ENCODE measurements around the gene SPRY4.
"Not testable (repeated sequence)": the region's sequence is repeated elsewhere in the genome, so short reads cannot be mapped to it uniquely, and the experiment has no call there.

The SPRY4 gene

DNA sequence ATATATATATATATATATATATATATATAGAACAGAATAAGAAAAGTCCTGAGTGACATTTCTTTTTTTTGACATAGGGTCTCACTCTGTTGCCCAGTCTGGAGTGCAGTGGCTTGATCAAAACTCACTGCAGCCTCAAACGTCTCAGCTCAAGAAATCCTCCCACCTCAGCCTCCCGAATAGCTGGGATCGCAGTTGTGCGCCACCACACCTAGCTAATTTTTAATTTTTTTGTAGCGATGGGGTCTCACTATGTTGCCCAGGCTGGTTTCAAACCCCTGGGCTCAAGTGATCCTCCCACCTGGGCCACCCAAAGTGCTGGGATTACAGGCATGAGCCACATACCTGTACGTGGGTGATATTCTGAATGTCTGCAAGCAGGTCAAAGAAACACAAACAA, 48.3 kb downstream of the SPRY4 start:
- TF ChIP-seq EZH2 (optimal IDR thresholded peaks at IDR 0.05; ENCODE audit: low read depth, low read length) = no peak
- H3F3A ChIP-seq (ENCODE audit: insufficient read depth, low read length) = no peaks in the 10 kb centered on the region
- no peak overlapping the region for H3K4me2 ChIP-seq (ENCODE audit: low read depth, low read length)
- no peaks in the 10 kb centered on the region for H3K79me2 ChIP-seq (ENCODE audit: low read length)
- no peaks in the 10 kb centered on the region for H4K20me1 ChIP-seq (ENCODE audit: insufficient read depth, low read length)
- H3K9me2 ChIP-seq (replicated peaks; ENCODE audit: insufficient read depth, low read length) = no peaks in the 10 kb centered on the region
- H3K36me3 ChIP-seq (replicated peaks; ENCODE audit: insufficient read depth, low read length) = no peaks in the 10 kb centered on the region
- H3K4me1 ChIP-seq (ENCODE audit: low read length) = no peaks in the 10 kb centered on the region
- no peak overlapping the region for H3K27ac ChIP-seq (ENCODE audit: low read length)
- no peak for DNase-seq
- no peak overlapping the region for H3K4me3 ChIP-seq (ENCODE audit: low read length)
- no peaks in the 10 kb centered on the region for H3K27me3 ChIP-seq (replicated peaks; ENCODE audit: insufficient read depth, low read length)
- no peak overlapping the region for H3K9ac ChIP-seq (ENCODE audit: low read length)
- H2AFZ ChIP-seq (ENCODE audit: low read length) = no peak overlapping the region
- H3K9me3 ChIP-seq (replicated peaks; ENCODE audit: insufficient read depth, low read length) = no peaks in the 10 kb centered on the region

DNA sequence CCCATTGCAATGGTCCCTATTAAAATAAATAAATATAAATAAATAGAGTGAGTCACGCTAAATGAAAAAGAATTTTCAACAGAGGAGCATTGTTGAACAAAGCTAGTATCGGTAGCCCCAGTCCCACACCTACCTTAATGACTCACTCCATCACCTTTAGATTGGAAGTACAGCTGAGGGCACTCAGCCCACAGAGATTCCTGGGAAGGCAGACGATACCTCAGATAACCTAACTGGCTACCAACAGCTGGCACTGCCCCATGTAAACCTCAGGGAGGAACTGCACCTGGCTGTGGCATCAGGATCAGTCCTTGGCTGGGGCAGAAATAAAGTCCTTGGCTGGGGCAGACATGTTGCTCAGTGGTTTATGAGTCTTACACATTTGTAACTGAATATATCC, 49.3 kb downstream of the SPRY4 start:
- no peak overlapping the region for H3K4me2 ChIP-seq (ENCODE audit: low read depth, low read length)
- no peaks in the 10 kb centered on the region for H3K79me2 ChIP-seq (ENCODE audit: low read length)
- H3K9ac ChIP-seq (ENCODE audit: low read length) = no peak overlapping the region
- DNase-seq = no peak
- H3K9me3 ChIP-seq (replicated peaks; ENCODE audit: insufficient read depth, low read length) = no peaks in the 10 kb centered on the region
- H3K27me3 ChIP-seq (replicated peaks; ENCODE audit: insufficient read depth, low read length) = no peaks in the 10 kb centered on the region
- H2AFZ ChIP-seq (ENCODE audit: low read length) = no peak overlapping the region
- H4K20me1 ChIP-seq (ENCODE audit: insufficient read depth, low read length) = no peaks in the 10 kb centered on the region
- H3K4me1 ChIP-seq (ENCODE audit: low read length) = no peaks in the 10 kb centered on the region
- TF ChIP-seq EZH2phosphoT487 (IDR thresholded peaks at IDR 0.05; ENCODE audit: low read length) = no peak
- TF ChIP-seq, protein P1, sequence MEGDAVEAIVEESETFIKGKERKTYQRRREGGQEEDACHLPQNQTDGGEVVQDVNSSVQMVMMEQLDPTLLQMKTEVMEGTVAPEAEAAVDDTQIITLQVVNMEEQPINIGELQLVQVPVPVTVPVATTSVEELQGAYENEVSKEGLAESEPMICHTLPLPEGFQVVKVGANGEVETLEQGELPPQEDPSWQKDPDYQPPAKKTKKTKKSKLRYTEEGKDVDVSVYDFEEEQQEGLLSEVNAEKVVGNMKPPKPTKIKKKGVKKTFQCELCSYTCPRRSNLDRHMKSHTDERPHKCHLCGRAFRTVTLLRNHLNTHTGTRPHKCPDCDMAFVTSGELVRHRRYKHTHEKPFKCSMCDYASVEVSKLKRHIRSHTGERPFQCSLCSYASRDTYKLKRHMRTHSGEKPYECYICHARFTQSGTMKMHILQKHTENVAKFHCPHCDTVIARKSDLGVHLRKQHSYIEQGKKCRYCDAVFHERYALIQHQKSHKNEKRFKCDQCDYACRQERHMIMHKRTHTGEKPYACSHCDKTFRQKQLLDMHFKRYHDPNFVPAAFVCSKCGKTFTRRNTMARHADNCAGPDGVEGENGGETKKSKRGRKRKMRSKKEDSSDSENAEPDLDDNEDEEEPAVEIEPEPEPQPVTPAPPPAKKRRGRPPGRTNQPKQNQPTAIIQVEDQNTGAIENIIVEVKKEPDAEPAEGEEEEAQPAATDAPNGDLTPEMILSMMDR (IDR thresholded peaks at IDR 0.05; ENCODE audit: low read length) = no peak
- TF ChIP-seq EZH2 (optimal IDR thresholded peaks at IDR 0.05; ENCODE audit: low read depth, low read length) = no peak
- no peaks in the 10 kb centered on the region for H3K9me2 ChIP-seq (replicated peaks; ENCODE audit: insufficient read depth, low read length)
- H3K36me3 ChIP-seq (replicated peaks; ENCODE audit: insufficient read depth, low read length) = no peaks in the 10 kb centered on the region
- no peak overlapping the region for H3K4me3 ChIP-seq (ENCODE audit: low read length)
- no peak overlapping the region for H3K27ac ChIP-seq (ENCODE audit: low read length)
- no peaks in the 10 kb centered on the region for H3F3A ChIP-seq (ENCODE audit: insufficient read depth, low read length)

- H3K36me3 ChIP-seq (replicated peaks; ENCODE audit: insufficient read depth, low read length); H3K4me3 ChIP-seq (ENCODE audit: low read length): not testable (repeated sequence)
Observed at GRCh38 chr5:142272596-142272995, 52.2 kb downstream of the SPRY4 start.

GRCh38 chr5:142264084-142264483, 60.7 kb downstream of the SPRY4 start:
- H3K36me3 ChIP-seq (replicated peaks; ENCODE audit: insufficient read depth, low read length); H3K9me3 ChIP-seq (replicated peaks; ENCODE audit: insufficient read depth, low read length); H3F3A ChIP-seq (ENCODE audit: insufficient read depth, low read length); H3K4me3 ChIP-seq (ENCODE audit: low read length); H3K27me3 ChIP-seq (replicated peaks; ENCODE audit: insufficient read depth, low read length); H3K9ac ChIP-seq (ENCODE audit: low read length); H3K27ac ChIP-seq (ENCODE audit: low read length); H4K20me1 ChIP-seq (ENCODE audit: insufficient read depth, low read length); H3K4me2 ChIP-seq (ENCODE audit: low read depth, low read length); DNase-seq; H3K9me2 ChIP-seq (replicated peaks; ENCODE audit: insufficient read depth, low read length); H2AFZ ChIP-seq (ENCODE audit: low read length); H3K4me1 ChIP-seq (ENCODE audit: low read length); H3K79me2 ChIP-seq (ENCODE audit: low read length): not testable (repeated sequence)

More at GRCh38 chr5:142272596-142272995, 52.2 kb downstream of the SPRY4 start:
- not testable (repeated sequence) for H2AFZ ChIP-seq (ENCODE audit: low read length); H3K9me3 ChIP-seq (replicated peaks; ENCODE audit: insufficient read depth, low read length); H3K27me3 ChIP-seq (replicated peaks; ENCODE audit: insufficient read depth, low read length); H3K9ac ChIP-seq (ENCODE audit: low read length); H4K20me1 ChIP-seq (ENCODE audit: insufficient read depth, low read length); H3K9me2 ChIP-seq (replicated peaks; ENCODE audit: insufficient read depth, low read length); H3K4me1 ChIP-seq (ENCODE audit: low read length); H3K79me2 ChIP-seq (ENCODE audit: low read length); H3F3A ChIP-seq (ENCODE audit: insufficient read depth, low read length); DNase-seq; H3K4me2 ChIP-seq (ENCODE audit: low read depth, low read length); H3K27ac ChIP-seq (ENCODE audit: low read length)

DNA sequence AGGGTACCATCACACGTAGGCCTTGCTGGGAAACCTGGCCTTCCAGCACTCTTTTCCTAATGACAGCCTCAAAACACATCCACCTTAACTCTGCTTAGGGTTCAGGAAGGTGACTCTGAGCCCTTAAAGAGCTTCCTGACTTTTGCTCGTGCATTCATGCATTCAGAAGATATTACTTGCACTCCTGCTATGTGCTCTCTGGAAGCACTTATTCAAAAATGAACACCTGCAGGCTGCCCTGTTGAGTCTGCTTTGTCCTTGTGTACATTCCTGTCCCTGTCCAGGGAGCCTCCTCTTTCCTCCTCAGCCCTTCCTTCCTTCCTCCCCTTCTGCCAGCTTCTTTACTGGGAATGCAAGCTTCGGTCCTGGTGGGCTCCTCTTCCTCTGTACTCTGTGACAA, 61.5 kb downstream of the SPRY4 start:
- Histone ChIP-seq H3K9me2 (replicated peaks; ENCODE audit: insufficient read depth, low read length) (no peaks in the 10 kb centered on the region), H3K4me2 (ENCODE audit: low read depth, low read length) (no peak overlapping the region), H3K4me3 (ENCODE audit: low read length) (no peak overlapping the region), H3K27me3 (replicated peaks; ENCODE audit: insufficient read depth, low read length) (no peaks in the 10 kb centered on the region), H3K4me1 (ENCODE audit: low read length) (no peaks in the 10 kb centered on the region), H3K36me3 (replicated peaks; ENCODE audit: insufficient read depth, low read length) (no peaks in the 10 kb centered on the region), H3K9ac (ENCODE audit: low read length) (no peak overlapping the region), H3K79me2 (ENCODE audit: low read length) (no peaks in the 10 kb centered on the region), H3K9me3 (replicated peaks; ENCODE audit: insufficient read depth, low read length) (no peaks in the 10 kb centered on the region), H3K27ac (ENCODE audit: low read length) (no peak overlapping the region), H4K20me1 (ENCODE audit: insufficient read depth, low read length) (no peaks in the 10 kb centered on the region), H3F3A (ENCODE audit: insufficient read depth, low read length) (no peaks in the 10 kb centered on the region), H2AFZ (ENCODE audit: low read length) (no peak overlapping the region)
- DNase-seq = no peak
- no peak for TF ChIP-seq EZH2phosphoT487 (IDR thresholded peaks at IDR 0.05; ENCODE audit: low read length)
